Stimulated activated CD8-positive, alpha-beta memory T cell treated with anti-CD3 and anti-CD28 coated beads, Interleukin-2, amount 100 ng/mL, for 1 hour (primary cell): Measurements from ENCODE around the gene DTNBP1.

ENCODE experiments used
- DNase-seq, 2 donors: peaks; one replicate each; pipeline ENCODE4 v3.0.0-alpha.2; 2020; ENCODE audit warnings: low read depth in 2 of 2

The DTNBP1 gene

GRCh38 chr6:15533379-15534026 lies 129.3 kb downstream of the DTNBP1 start:
- no peak for DNase-seq

GRCh38 chr6:15531973-15532372 lies 130.9 kb downstream of the DTNBP1 start:
- DNase-seq: no peak

GRCh38 chr6:15530411-15530810 lies 132.4 kb downstream of the DTNBP1 start:
- no peak for DNase-seq

- no peak for DNase-seq
Observed at GRCh38 chr6:15528870-15529269, 134.0 kb downstream of the DTNBP1 start.

- no peak for DNase-seq
Observed at GRCh38 chr6:15527838-15528617, 134.8 kb downstream of the DTNBP1 start.

- DNase-seq: no peak
Observed at GRCh38 chr6:15526212-15526701, 136.6 kb downstream of the DTNBP1 start.

- DNase-seq: no peak
Observed at GRCh38 chr6:15524861-15525401, 137.9 kb downstream of the DTNBP1 start.

GRCh38 chr6:15523679-15524630 lies 138.9 kb downstream of the DTNBP1 start:
- no peak for DNase-seq

GRCh38 chr6:15522856-15523529 lies 139.8 kb downstream of the DTNBP1 start:
- DNase-seq: no peak

- no peak for DNase-seq
Observed at GRCh38 chr6:15522427-15522826, 140.4 kb downstream of the DTNBP1 start.

GRCh38 chr6:15522026-15522425 lies 140.8 kb downstream of the DTNBP1 start:
- no peak for DNase-seq

- DNase-seq: no peak
Observed at GRCh38 chr6:15521582-15521981, 141.2 kb downstream of the DTNBP1 start.

- no peak for DNase-seq
Observed at GRCh38 chr6:15520626-15521203, 142.1 kb downstream of the DTNBP1 start.

GRCh38 chr6:15519681-15520080 lies 143.1 kb downstream of the DTNBP1 start:
- no peak for DNase-seq

GRCh38 chr6:15518878-15519277 lies 143.9 kb downstream of the DTNBP1 start:
- DNase-seq: no peak

GRCh38 chr6:15518057-15518456 lies 144.8 kb downstream of the DTNBP1 start:
- DNase-seq: no peak

GRCh38 chr6:15517600-15517999 lies 145.2 kb downstream of the DTNBP1 start:
- no peak for DNase-seq

GRCh38 chr6:15516923-15517560 lies 145.8 kb downstream of the DTNBP1 start:
- no peak for DNase-seq

- DNase-seq: no peak
Observed at GRCh38 chr6:15516378-15516777, 146.4 kb downstream of the DTNBP1 start.

GRCh38 chr6:15515660-15516375 lies 147.0 kb downstream of the DTNBP1 start:
- no peak for DNase-seq
